ENCODE measurements around the gene CELF2.

- TF ChIP-seq, protein P1, sequence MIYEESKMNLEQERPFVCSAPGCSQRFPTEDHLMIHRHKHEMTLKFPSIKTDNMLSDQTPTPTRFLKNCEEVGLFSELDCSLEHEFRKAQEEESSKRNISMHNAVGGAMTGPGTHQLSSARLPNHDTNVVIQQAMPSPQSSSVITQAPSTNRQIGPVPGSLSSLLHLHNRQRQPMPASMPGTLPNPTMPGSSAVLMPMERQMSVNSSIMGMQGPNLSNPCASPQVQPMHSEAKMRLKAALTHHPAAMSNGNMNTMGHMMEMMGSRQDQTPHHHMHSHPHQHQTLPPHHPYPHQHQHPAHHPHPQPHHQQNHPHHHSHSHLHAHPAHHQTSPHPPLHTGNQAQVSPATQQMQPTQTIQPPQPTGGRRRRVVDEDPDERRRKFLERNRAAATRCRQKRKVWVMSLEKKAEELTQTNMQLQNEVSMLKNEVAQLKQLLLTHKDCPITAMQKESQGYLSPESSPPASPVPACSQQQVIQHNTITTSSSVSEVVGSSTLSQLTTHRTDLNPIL (CRISPR knock-in tag; IDR thresholded peaks at IDR 0.05; ENCODE audit: low read depth) = no peak
- TF ChIP-seq SNAI2 (CRISPR knock-in tag; IDR thresholded peaks at IDR 0.05) (no peak), ZFP3 (CRISPR knock-in tag; IDR thresholded peaks at IDR 0.05) (no peak)
- TF ChIP-seq, protein P2, sequence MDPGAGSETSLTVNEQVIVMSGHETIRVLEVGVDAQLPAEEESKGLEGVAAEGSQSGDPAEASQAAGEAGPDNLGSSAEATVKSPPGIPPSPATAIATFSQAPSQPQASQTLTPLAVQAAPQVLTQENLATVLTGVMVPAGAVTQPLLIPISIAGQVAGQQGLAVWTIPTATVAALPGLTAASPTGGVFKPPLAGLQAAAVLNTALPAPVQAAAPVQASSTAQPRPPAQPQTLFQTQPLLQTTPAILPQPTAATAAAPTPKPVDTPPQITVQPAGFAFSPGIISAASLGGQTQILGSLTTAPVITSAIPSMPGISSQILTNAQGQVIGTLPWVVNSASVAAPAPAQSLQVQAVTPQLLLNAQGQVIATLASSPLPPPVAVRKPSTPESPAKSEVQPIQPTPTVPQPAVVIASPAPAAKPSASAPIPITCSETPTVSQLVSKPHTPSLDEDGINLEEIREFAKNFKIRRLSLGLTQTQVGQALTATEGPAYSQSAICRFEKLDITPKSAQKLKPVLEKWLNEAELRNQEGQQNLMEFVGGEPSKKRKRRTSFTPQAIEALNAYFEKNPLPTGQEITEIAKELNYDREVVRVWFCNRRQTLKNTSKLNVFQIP (CRISPR knock-in tag; IDR thresholded peaks at IDR 0.05; ENCODE audit: borderline replicate concordance, low read depth) = no peak
Measured at GRCh38 chr10:11295492-11295891, 277.8 kb downstream of the CELF2 start.

All from SK-N-SH treated with all-trans-retinoic acid at 6 μM for 48 hours (cell line).